Tibial nerve (tissue), 4 donors: Measurements from ENCODE around the gene C2CD4B. TPM values are rescaled to one million over a fixed set of nuclear protein-coding genes. Genes with fewer than 3 reads are reported as not detected.

ENCODE experiments used
- DNase-seq, 2 donors: peaks; one replicate each; pipeline ENCODE4 v3.0.0-alpha.2; 2019; ENCODE audit warnings: low spot score in 2 of 2
- H3K27ac ChIP-seq, 4 donors: fragments of 200-600 bp; sonication (generic) in 3 of 4; one replicate each; pipeline ENCODE4 v1.5.1; 2017 to 2019; ENCODE audit warnings: mild to moderate bottlenecking in 1 of 4
- H3K27me3 ChIP-seq, 2 donors: fragments of 200-600 bp; sonication (generic) in 1 of 2; one replicate each; pipeline versions ENCODE4 v1.5.1 to v1.6.0; 2017 to 2019
- H3K36me3 ChIP-seq, 3 donors: fragments of 200-600 bp; sonication (generic); one replicate each; pipeline ENCODE4 v1.5.1; 2018 to 2019
- H3K4me1 ChIP-seq, 4 donors: fragments of 200-600 bp; sonication (generic) in 3 of 4; one replicate each; pipeline ENCODE4 v1.5.1; 2017 to 2019
- H3K4me3 ChIP-seq, 4 donors: fragments of 200-600 bp; sonication (generic) in 3 of 4; one replicate each; pipeline ENCODE4 v1.5.1; 2017 to 2019; ENCODE audit warnings: mild to moderate bottlenecking in 1 of 4, moderate library complexity in 1 of 4
- H3K9me3 ChIP-seq, 4 donors: fragments of 200-600 bp; sonication (generic) in 3 of 4; one replicate each; pipeline ENCODE4 v1.5.1; 2017 to 2019
- EP300 ChIP-seq, 2 donors: sonication (generic); formaldehyde crosslinking; IDR thresholded peaks; one replicate each; pipeline ENCODE4 v1.6.1; 2017; ENCODE audit warnings: antibody characterized with exemption in 2 of 2, mild to moderate bottlenecking in 1 of 2
- POLR2A ChIP-seq, 2 donors: fragments of 450-650 bp; IDR thresholded peaks; one replicate each; pipeline ENCODE4 v1.6.1; 2017; ENCODE audit warnings: antibody characterized with exemption in 2 of 2, mild to moderate bottlenecking in 2 of 2, moderate library complexity in 2 of 2
- WGBS, 2 donors: methylation state at CpG; one replicate each; pipeline ENCODE4 v1.1.5; 2018; 5-methylcytosine and 5-hydroxymethylcytosine counted together
- total RNA-seq, 4 donors: library from RNA; depleted of rRNA; stranded (reverse); fragments of >200 nt; gene quantifications; one replicate each; pipeline ENCODE4 v1.1.0, GENCODE V29; 2016
- TF ChIP-seq, protein P1 (sequence below), 5 experiments: fragments of 200-600 bp in 3 of 5; fragments of 450-650 bp in 2 of 5; sonication (generic) in 3 of 5; IDR thresholded peaks; one replicate each; pipeline ENCODE4 v1.5.1; 2016 to 2019; ENCODE audit warnings: antibody characterized with exemption in 5 of 5, mild to moderate bottlenecking in 3 of 5, moderate library complexity in 2 of 5

Gene C2CD4B
- total RNA-seq, 4 donors from 2014 or later = 1.8 to 5.5 (median 3.0) TPM

DNA sequence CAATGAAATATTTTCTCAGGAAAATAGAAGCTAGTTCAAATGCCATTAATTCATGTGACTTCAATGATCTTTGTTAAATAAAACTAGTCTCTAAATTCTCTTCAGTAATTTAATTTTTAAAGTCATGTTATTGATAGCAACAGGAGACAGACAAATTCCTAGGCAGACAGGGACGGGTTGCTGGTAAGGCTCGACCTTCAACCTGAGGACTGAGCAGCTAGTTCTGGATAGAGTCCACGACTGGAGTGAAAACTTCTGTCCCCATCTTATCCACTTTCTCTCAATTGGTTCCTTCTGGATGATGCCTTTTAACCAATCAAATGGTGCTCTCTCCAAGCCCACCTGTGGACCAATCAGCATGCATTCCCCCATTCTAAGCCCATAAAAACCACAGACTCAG, 43.8 kb upstream of the C2CD4B start:
- no peak overlapping the region for H3K4me3 ChIP-seq
- H3K36me3 ChIP-seq = no peaks in the 10 kb centered on the region
- no peak for DNase-seq
- no peak overlapping the region for H3K27ac ChIP-seq
- TF ChIP-seq, protein P1, sequence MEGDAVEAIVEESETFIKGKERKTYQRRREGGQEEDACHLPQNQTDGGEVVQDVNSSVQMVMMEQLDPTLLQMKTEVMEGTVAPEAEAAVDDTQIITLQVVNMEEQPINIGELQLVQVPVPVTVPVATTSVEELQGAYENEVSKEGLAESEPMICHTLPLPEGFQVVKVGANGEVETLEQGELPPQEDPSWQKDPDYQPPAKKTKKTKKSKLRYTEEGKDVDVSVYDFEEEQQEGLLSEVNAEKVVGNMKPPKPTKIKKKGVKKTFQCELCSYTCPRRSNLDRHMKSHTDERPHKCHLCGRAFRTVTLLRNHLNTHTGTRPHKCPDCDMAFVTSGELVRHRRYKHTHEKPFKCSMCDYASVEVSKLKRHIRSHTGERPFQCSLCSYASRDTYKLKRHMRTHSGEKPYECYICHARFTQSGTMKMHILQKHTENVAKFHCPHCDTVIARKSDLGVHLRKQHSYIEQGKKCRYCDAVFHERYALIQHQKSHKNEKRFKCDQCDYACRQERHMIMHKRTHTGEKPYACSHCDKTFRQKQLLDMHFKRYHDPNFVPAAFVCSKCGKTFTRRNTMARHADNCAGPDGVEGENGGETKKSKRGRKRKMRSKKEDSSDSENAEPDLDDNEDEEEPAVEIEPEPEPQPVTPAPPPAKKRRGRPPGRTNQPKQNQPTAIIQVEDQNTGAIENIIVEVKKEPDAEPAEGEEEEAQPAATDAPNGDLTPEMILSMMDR (IDR thresholded peaks at IDR 0.05) = no peak
- TF ChIP-seq EP300 (IDR thresholded peaks at IDR 0.05) (no peak), POLR2A (IDR thresholded peaks at IDR 0.05) (no peak)
- no peaks in the 10 kb centered on the region for H3K4me1 ChIP-seq
- H3K9me3 ChIP-seq = peaks cover 0 to 30% (median 0%) of the 10 kb centered on the region in 4 donors
- no peaks in the 10 kb centered on the region for H3K27me3 ChIP-seq
- 78 to 90% methylated on average over 3 of the region's 3 CpGs for WGBS, 2 donors

DNA sequence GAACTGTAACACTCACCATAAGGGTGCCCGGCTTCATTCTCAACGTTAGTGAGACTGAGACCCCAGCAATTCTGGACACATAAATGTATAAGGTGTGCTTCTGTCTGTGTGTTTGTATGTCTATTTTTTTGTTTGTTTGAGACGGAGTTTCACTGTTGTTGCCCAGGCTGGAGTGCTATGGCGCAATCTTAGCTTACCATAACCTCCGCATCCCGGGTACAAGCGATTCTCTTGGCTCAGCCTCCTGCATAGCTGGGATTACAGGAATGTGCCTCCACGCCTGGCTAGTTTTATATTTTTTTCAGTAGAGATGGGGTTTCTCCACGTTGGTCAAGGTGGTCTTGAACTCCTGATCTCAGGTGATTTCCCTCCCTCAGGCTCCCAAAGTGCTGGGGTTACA, 43.3 kb upstream of the C2CD4B start:
- TF ChIP-seq, protein P1 (IDR thresholded peaks at IDR 0.05) = no peak
- TF ChIP-seq POLR2A (IDR thresholded peaks at IDR 0.05) = no peak
- no peak for TF ChIP-seq EP300 (IDR thresholded peaks at IDR 0.05)
- 88 to 95% methylated on average over 9 of the region's 9 CpGs for WGBS, 2 donors
- Histone ChIP-seq H3K27ac (no peak overlapping the region), H3K27me3 (no peaks in the 10 kb centered on the region), H3K4me1 (no peaks in the 10 kb centered on the region), H3K36me3 (no peaks in the 10 kb centered on the region), H3K9me3 (peaks cover 0 to 30% (median 0%) of the 10 kb centered on the region in 4 donors), H3K4me3 (no peak overlapping the region)
- DNase-seq = no peak

DNA sequence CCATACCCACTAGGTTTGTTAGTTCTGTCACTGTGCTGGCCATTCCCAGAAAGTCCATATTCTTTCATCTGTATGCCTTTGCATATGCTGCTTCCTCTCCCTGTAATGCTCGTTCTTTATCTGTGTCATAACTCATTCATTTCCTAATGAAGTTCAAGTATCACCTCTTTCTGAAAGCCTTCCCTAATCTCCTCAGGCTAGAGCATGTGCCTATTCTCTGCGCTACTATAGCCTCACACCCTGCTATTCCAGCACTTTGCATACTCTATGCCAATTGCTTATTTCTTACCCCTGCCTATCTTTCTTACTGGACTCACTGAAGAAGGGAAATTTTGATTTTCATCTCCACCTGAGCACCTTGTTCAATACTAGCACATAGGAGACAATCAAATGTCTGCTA, 25.6 kb upstream of the C2CD4B start:
- H3K4me3 ChIP-seq = no peak overlapping the region
- TF ChIP-seq POLR2A (IDR thresholded peaks at IDR 0.05) (no peak), EP300 (IDR thresholded peaks at IDR 0.05) (no peak)
- TF ChIP-seq, protein P1 (IDR thresholded peaks at IDR 0.05) = no peak
- no peaks in the 10 kb centered on the region for H3K9me3 ChIP-seq
- no peaks in the 10 kb centered on the region for H3K4me1 ChIP-seq
- H3K27me3 ChIP-seq = peaks cover 0 to 4% of the 10 kb centered on the region in 2 donors
- no peak for DNase-seq
- WGBS, 2 donors = 88 to 94% methylated on average over 2 of the region's 2 CpGs
- H3K27ac ChIP-seq = no peak overlapping the region
- no peaks in the 10 kb centered on the region for H3K36me3 ChIP-seq

DNA sequence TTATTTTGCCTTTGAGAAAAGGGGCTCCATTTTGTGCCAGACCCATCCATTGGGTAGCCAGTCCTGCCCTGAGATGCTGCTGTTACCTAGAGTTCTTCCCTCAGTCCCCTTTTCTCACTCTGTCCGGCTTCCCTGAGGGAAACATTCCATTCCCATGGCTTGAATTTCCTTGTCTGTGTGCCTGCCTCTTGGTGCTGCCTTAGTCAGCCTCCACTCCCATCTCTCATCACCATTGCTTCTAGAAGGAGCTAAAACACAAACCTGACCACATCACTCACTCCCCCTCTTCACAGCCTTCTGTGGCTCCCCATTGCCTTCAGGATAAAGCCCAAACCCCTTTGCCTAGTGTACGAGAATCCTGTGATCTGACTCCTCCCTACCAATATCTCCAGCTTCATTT, 25.2 kb upstream of the C2CD4B start:
- no peaks in the 10 kb centered on the region for H3K4me1 ChIP-seq
- 57 to 64% methylated on average over 2 of the region's 2 CpGs for WGBS, 2 donors
- no peak overlapping the region for H3K4me3 ChIP-seq
- TF ChIP-seq POLR2A (IDR thresholded peaks at IDR 0.05) = no peak
- no peak for TF ChIP-seq EP300 (IDR thresholded peaks at IDR 0.05)
- TF ChIP-seq, protein P1 (IDR thresholded peaks at IDR 0.05) = no peak
- DNase-seq = no peak
- H3K9me3 ChIP-seq = no peaks in the 10 kb centered on the region
- H3K27me3 ChIP-seq = peaks cover 0 to 4% of the 10 kb centered on the region in 2 donors
- H3K27ac ChIP-seq = no peak overlapping the region
- H3K36me3 ChIP-seq = no peaks in the 10 kb centered on the region

DNA sequence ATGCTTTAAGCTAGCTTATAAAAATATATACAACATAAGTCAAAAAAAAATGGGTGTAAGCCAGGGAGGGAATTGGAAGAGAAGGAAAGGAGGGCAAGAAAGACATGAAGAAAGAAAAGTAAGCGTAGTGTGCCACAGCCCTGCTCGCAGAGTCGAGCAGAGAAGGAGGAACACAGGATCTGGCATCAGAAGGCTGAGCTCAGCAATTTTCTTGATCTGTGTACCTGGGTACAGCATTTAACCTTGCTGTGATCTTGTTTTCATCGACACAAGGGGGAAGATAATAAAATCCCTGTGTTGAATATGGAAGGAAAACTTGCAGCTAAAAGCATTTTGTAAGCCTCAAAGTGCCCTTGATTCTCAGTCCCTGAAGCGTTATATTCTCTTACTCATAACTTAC, 23.7 kb upstream of the C2CD4B start:
- no peak for DNase-seq
- Histone ChIP-seq H3K4me3 (no peak overlapping the region), H3K36me3 (no peaks in the 10 kb centered on the region), H3K27ac (no peak overlapping the region), H3K9me3 (no peaks in the 10 kb centered on the region), H3K4me1 (no peaks in the 10 kb centered on the region), H3K27me3 (peaks cover 0 to 4% of the 10 kb centered on the region in 2 donors)
- TF ChIP-seq POLR2A (IDR thresholded peaks at IDR 0.05) = no peak
- TF ChIP-seq, protein P1 (IDR thresholded peaks at IDR 0.05) = no peak
- no peak for TF ChIP-seq EP300 (IDR thresholded peaks at IDR 0.05)
- 85 to 87% methylated on average over 5 of the region's 5 CpGs for WGBS, 2 donors
